PC-3 (cell line): Measurements from ENCODE around the gene MUC20. TPM values are rescaled to one million over a fixed set of nuclear protein-coding genes. Genes with fewer than 3 reads are reported as not detected.

Source experiments
- ATAC-seq: fragments of 200-7000 bp; cut with Tn5 transposase; 2 replicates; pipeline ENCODE4 v1.9.1; 2020; ENCODE audit warnings: mild to moderate bottlenecking, moderate library complexity
- BruUV-seq: library from RNA; stranded (reverse); fragments of 400-500 nt; replicated peaks from 2 replicates; lab custom pipeline; 2021; lab: Mats Ljungman, UMichigan
- CTCF ChIA-PET: fragments of 300-600 bp; sonication (Branson Sonifier 250); formaldehyde crosslinking; loops from one replicate; lab custom pipeline; 2022; ENCODE audit warnings: antibody characterized with exemption; lab: Charles Lee
- POLR2A ChIA-PET: fragments of 300-600 bp; sonication (Branson Sonifier 250); formaldehyde crosslinking; loops from one replicate; lab custom pipeline; 2022; ENCODE audit warnings: antibody characterized with exemption; ENCODE audit not compliant: unreplicated experiment; lab: Charles Lee
- DNase-seq: peaks from one replicate; pipeline ENCODE4 v3.0.0-alpha.2; 2015
- H2AFZ ChIP-seq: fragments of 300-600 bp; sonication (generic); 2 replicates; pipeline ENCODE4 v1.6.0; 2016; ENCODE audit warnings: antibody characterized with exemption, low read length
- H3F3A ChIP-seq: fragments of 300-600 bp; sonication (generic); one replicate; pipeline ENCODE4 v1.6.0; 2017; ENCODE audit warnings: antibody characterized with exemption, low read length, control low read depth, mild to moderate bottlenecking; ENCODE audit not compliant: unreplicated experiment
- H3K27ac ChIP-seq: fragments of 300-600 bp; sonication (generic); 2 replicates; pipeline ENCODE4 v1.5.1; 2016; ENCODE audit warnings: mild to moderate bottlenecking, low read length
- H3K27me3 ChIP-seq: fragments of 300-600 bp; sonication (generic); 2 replicates; pipeline ENCODE4 v1.6.1; 2016; ENCODE audit warnings: low read length, mixed read lengths
- H3K36me3 ChIP-seq: fragments of 300-600 bp; sonication (generic); 2 replicates; pipeline ENCODE4 v1.6.1; 2016; ENCODE audit warnings: low read depth, mixed run types, low read length, mixed read lengths
- H3K4me1 ChIP-seq: fragments of 300-600 bp; sonication (generic); 2 replicates; pipeline ENCODE4 v1.5.1; 2016; ENCODE audit warnings: low read length; ENCODE audit not compliant: insufficient read depth
- H3K4me2 ChIP-seq: fragments of 300-600 bp; sonication (generic); 2 replicates; pipeline ENCODE4 v1.6.0; 2016; ENCODE audit warnings: low read length
- H3K4me3 ChIP-seq: fragments of 300-600 bp; sonication (generic); 2 replicates; pipeline ENCODE4 v1.5.1; 2016; ENCODE audit warnings: mild to moderate bottlenecking, low read length, mixed read lengths
- H3K79me2 ChIP-seq: fragments of 300-600 bp; sonication (generic); 2 replicates; pipeline ENCODE4 v1.6.1; 2017; ENCODE audit warnings: low read length, mixed read lengths
- H3K9ac ChIP-seq: fragments of 300-600 bp; sonication (generic); 2 replicates; pipeline ENCODE4 v1.6.0; 2016; ENCODE audit warnings: mild to moderate bottlenecking, low read length
- H3K9me2 ChIP-seq: fragments of 300-600 bp; sonication (generic); replicated peaks from 2 replicates; pipeline ENCODE4 v1.6.1; 2016; ENCODE audit warnings: mixed run types, low read length, mixed read lengths
- H3K9me3 ChIP-seq: fragments of 300-600 bp; sonication (generic); 2 replicates; pipeline ENCODE4 v1.6.1; 2016; ENCODE audit warnings: low read length, mixed read lengths
- H4K20me1 ChIP-seq: fragments of 300-600 bp; sonication (generic); 2 replicates; pipeline ENCODE4 v1.6.1; 2016; ENCODE audit warnings: low read length, mixed read lengths
- CTCF ChIP-seq: fragments of 300-600 bp; sonication (generic); conservative IDR thresholded peaks from 2 replicates; pipeline ENCODE4 v1.5.1; 2017; ENCODE audit warnings: antibody characterized with exemption, low read depth, mild to moderate bottlenecking, low read length
- EZH2 ChIP-seq: fragments of 300-600 bp; sonication (generic); IDR thresholded peaks from one replicate; pipeline ENCODE4 v1.6.1; 2017; ENCODE audit warnings: antibody characterized with exemption, mild to moderate bottlenecking, low read length; ENCODE audit not compliant: unreplicated experiment
- EZH2phosphoT487 ChIP-seq: fragments of 300-600 bp; sonication (generic); IDR thresholded peaks from 2 replicates; pipeline ENCODE4 v1.6.1; 2018; ENCODE audit warnings: mild to moderate bottlenecking, antibody characterized with exemption, low read length, borderline replicate concordance
- intact Hi-C: fragments of 100-400 bp; cut with micrococcal nuclease; formaldehyde crosslinking; loops from 2 replicates; pipeline ENCODE4 v1.9.0; 2023
- total RNA-seq: library from RNA; depleted of rRNA; stranded (reverse); fragments of >200 nt; gene quantifications from 2 replicates; pipeline ENCODE4 v1.2.3, GENCODE V29; 2014

Gene MUC20
- total RNA-seq, 1 experiment from 2014 or later: 0.69 TPM

GRCh38 chr3:195753581-195753980, 32.8 kb downstream of the MUC20 start:
- CTCF ChIA-PET: no interaction called here

GRCh38 chr3:195754141-195754540, 33.4 kb downstream of the MUC20 start:
- Histone ChIP-seq H3K9me2 (no peaks in the 10 kb centered on the region), H3K4me1 (no peaks in the 10 kb centered on the region), H3K4me3 (no peak overlapping the region), H3F3A (no peaks in the 10 kb centered on the region), H3K9ac (no peak overlapping the region), H3K27me3 (peaks cover 12% of the 10 kb centered on the region; the same call in 1 of the 2 replicates), H3K4me2 (no peak overlapping the region), H3K9me3 (no peaks in the 10 kb centered on the region), H4K20me1 (no peaks in the 10 kb centered on the region), H2AFZ (no peak overlapping the region), H3K79me2 (no peaks in the 10 kb centered on the region), H3K27ac (no peak overlapping the region), H3K36me3 (no peaks in the 10 kb centered on the region)
- ATAC-seq (no peak), DNase-seq (no peak)
- BruUV-seq: no TSS peak
- POLR2A ChIA-PET: no interaction called here
- intact Hi-C loops: no loop called here
- CTCF ChIA-PET: no interaction called here
- TF ChIP-seq EZH2 (no peak), CTCF (no peak), EZH2phosphoT487 (no peak)

More at GRCh38 chr3:195753581-195753980, 32.8 kb downstream of the MUC20 start:
- H3K4me2 ChIP-seq: no peak overlapping the region
- TF ChIP-seq CTCF: no peak
- no peak for TF ChIP-seq EZH2phosphoT487
- TF ChIP-seq EZH2: no peak
- H2AFZ ChIP-seq: no peak overlapping the region
- intact Hi-C loops: no loop called here
- H3K9me2 ChIP-seq: no peaks in the 10 kb centered on the region
- POLR2A ChIA-PET: no interaction called here
- no peaks in the 10 kb centered on the region for H3K79me2 ChIP-seq
- H4K20me1 ChIP-seq: no peaks in the 10 kb centered on the region
- no peak for ATAC-seq
- no peak for DNase-seq
- no peaks in the 10 kb centered on the region for H3K9me3 ChIP-seq
- H3K27me3 ChIP-seq: peaks cover 7% of the 10 kb centered on the region; the same call in 1 of the 2 replicates
- H3K27ac ChIP-seq: no peak overlapping the region
- no TSS peak for BruUV-seq
- no peaks in the 10 kb centered on the region for H3F3A ChIP-seq
- no peak overlapping the region for H3K4me3 ChIP-seq
- H3K4me1 ChIP-seq: no peaks in the 10 kb centered on the region
- no peaks in the 10 kb centered on the region for H3K36me3 ChIP-seq
- H3K9ac ChIP-seq: no peak overlapping the region

GRCh38 chr3:195754906-195755305, 34.1 kb downstream of the MUC20 start:
- no peak overlapping the region for H2AFZ ChIP-seq
- no peak overlapping the region for H3K9ac ChIP-seq
- no peaks in the 10 kb centered on the region for H3K79me2 ChIP-seq
- H3F3A ChIP-seq: no peaks in the 10 kb centered on the region
- no peak overlapping the region for H3K27ac ChIP-seq
- H3K27me3 ChIP-seq: peaks cover 14% of the 10 kb centered on the region; the same call in 1 of the 2 replicates
- DNase-seq: no peak
- H3K4me3 ChIP-seq: no peak overlapping the region
- H4K20me1 ChIP-seq: no peaks in the 10 kb centered on the region
- POLR2A ChIA-PET: no interaction called here
- intact Hi-C loops: no loop called here
- H3K9me3 ChIP-seq: no peaks in the 10 kb centered on the region
- no peak overlapping the region for H3K4me2 ChIP-seq
- H3K9me2 ChIP-seq: no peaks in the 10 kb centered on the region
- H3K4me1 ChIP-seq: no peaks in the 10 kb centered on the region
- TF ChIP-seq EZH2 (no peak), CTCF (no peak), EZH2phosphoT487 (no peak)
- ATAC-seq: no peak
- CTCF ChIA-PET: no interaction called here
- H3K36me3 ChIP-seq: no peaks in the 10 kb centered on the region
- BruUV-seq: no TSS peak
